HL-60/S4 treated with phorbol 12-myristate 13-acetate at 8.2 ng/mL for 4 days and 3 days (cell line): Measurements from ENCODE around the gene ATOH7.
"Not testable (repeated sequence)": the region's sequence is repeated elsewhere in the genome, so short reads cannot be mapped to it uniquely, and the experiment has no call there.

Experiments used
- in situ Hi-C: fragments of 300-500 bp; cut with MboI; formaldehyde crosslinking; loops from 2 replicates; pipeline ENCODE4 v1.15.0; 2022; ENCODE audit warnings: low sequenced_read_pairs

The ATOH7 gene

DNA sequence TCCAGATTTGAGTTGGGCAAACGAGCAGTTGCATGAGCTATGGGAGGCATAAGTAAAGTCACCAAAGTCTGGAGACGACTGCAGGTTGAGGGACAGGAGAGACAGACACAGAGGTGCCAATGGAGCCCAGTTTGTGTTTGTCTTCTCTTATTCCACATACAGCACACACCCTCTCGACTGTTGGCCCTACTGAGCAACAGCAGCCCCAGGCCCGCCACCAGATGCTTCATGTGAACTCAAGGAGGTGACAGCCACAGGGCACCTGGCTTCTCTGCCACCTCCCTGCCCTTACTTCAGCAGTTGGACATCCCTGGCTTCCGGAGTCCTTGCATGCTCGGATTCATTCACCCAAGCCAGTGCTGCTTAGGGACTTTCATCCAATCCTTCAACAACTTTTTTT lies 6.5 kb upstream of the ATOH7 start:
- in situ Hi-C loops, result no loop called here

DNA sequence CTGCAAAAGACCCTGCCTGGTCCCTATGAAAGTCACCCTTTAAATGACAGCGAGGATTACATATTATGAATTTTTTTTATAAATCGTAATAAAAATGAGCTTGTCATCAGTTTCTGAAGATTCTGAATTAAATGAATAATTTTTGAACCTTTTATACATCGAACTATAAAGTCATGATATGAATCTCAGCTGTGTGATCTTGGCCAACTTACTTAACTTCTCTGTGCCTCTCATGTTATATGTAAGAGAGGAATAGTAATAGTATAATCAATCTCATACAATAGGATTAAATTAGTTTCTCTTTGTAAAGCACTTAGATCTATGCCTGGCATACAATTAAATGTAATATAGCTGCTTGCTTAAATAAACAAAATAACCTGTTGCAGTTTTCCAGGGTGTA lies 5.3 kb upstream of the ATOH7 start:
- in situ Hi-C loops, result no loop called here

DNA sequence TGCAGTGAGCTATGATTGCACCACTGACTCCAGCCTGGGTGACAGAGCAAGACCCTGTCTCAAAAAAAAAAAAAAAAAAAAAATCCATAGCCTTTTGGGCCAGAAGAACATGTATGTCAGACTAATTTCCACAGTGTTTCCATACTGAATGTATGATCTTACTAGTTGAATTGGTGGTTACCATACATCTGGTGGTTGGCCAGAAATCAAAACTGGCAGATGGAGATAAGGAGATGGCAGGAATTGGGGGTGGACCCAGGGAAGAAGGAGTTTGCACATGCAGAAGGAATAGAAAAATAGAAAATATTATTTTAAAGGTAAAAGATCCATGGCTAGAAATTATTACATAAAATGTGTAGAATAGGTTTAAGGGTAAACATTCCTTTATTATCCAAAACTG lies 3.7 kb upstream of the ATOH7 start:
- in situ Hi-C loops, result no loop called here

DNA sequence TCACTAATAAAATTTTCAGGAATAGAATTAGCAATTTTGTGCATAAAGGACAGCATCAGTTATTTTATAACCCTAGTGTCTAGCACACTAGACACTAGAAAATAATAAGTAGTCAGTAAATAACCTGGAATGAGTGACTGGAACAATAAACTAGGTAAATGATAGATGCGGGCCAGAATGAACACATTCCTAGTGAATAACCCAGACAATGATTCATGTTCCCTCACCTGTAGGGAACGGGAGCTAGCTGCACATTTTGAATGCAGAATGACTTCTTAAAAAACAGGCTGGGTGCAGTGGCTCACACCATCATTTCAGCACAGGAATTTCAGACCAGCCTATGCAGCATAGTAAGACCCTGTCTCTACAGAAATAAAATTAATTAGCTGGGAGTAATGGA lies 3.2 kb upstream of the ATOH7 start:
- in situ Hi-C loops, result no loop called here

DNA sequence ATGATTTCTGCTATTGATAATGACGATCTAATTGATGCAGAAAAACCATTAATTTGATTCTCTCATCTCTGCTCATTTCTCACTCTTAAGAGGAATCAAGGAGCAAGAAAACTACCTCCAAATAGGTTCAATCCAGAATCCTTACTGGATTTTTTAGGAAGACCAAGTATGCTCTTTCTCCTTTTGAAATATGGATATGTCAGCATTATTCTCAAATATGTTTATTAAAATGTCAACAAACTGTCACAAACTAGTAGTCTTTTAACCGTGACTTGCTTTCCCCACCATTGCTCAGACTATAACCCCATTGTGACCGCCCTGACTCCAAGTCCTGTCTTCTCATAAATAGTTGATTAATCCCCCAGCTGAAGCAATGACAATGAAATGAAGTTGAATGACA lies 1.1 kb upstream of the ATOH7 start:
- in situ Hi-C loops, result no loop called here

DNA sequence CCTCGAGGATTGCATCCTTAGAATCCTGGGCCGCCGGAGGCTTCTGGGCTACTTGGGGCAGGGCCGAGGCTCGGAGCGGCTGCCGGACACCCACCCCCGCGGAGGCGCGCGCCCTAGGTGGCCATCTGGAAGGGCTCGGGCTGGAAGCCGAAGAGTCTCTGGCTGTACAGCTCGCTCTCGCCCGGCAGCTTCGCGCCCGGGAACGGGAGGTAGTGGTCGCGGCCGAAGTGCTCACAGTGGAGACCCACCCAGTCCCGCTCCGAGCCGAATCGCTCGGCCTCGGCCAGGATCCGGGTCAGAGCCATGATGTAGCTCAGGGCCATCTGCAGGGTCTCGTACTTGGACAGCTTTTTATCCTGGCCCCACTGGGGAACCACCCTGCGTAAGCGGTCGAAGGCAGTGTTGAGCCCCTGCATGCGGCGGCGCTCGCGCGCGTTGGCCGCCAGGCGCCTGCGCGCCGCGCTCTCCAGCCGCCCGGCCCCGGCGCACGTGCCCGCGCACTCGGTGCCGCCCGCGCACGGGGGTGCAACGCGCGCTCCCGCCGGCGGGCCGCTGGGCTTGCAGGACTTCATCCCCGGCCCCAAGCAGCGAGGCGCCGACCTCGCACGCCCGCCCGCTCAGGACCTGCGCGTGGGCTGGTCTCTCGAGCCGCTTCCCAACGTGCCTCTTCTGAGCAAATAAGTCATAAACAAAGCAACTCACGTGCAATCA lies 652 bp downstream of the ATOH7 start:
- in situ Hi-C loops, result no loop called here

DNA sequence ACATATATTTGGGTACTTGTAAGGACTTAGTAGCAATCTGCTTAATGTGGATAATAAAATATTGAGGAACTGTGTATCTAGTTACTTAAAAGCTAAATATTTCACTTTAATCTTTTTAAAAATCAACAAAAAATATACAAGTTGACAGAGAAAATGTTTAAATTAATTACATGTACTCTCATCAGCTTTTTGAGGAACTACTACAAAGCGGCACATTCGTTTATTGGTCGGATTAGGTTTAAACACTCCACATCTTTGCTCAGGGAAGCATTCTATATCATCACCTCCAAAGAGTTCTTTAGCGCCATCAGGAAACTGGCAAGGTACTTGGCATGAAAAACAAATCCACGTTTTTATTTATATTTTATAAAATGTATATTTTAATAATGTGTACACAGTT lies 1.6 kb downstream of the ATOH7 start:
- in situ Hi-C loops, result no loop called here

DNA sequence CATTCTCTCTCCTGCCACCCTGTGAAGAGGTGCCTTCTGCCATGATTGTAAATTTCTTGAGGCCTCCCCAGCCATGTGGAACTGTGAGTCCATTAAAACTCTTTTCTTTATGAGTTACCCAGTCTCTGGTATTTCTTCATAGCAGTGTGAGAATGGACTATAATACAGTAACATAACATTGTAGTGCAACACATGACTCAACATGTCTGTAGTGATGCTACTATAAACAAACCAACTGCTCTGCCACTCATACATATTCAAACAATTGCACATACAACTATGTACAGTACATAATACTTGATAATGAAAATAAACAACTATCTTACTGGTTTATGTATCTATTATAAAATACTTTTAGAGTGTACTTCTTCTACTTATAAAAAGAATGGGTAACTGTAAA lies 7.1 kb downstream of the ATOH7 start:
- in situ Hi-C loops, result no loop called here

DNA sequence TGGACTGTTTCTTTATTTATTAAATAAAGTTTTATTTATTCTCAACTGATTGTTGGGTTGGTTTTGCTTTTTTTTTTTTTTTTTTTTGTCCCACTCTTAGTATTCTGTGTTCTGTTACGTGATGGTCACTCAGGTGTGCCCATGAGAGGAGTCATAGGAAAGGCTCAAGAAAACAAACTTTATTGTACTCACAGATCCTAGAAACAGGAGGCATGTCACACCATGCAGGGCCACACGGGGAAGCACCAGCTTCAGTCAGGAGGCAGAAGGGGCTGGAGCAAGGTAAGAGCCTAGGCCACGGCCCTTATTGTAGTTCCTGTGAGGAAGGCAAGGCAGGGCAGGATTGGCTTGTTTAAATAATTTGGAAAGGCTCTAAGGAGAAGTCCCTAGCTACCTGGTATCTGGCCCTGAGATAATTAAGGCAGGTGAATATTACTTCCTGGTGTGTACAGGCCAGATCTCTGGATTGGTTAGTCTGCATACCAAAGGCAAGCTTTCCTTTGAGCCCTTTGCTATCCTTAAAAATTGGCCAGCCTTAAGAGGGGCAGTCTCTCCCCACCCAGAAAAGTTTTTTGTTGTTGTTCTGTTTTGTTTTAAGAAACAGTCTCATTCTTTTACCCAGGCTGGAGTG lies 8.3 kb downstream of the ATOH7 start:
- in situ Hi-C loops, result no loop called here

DNA sequence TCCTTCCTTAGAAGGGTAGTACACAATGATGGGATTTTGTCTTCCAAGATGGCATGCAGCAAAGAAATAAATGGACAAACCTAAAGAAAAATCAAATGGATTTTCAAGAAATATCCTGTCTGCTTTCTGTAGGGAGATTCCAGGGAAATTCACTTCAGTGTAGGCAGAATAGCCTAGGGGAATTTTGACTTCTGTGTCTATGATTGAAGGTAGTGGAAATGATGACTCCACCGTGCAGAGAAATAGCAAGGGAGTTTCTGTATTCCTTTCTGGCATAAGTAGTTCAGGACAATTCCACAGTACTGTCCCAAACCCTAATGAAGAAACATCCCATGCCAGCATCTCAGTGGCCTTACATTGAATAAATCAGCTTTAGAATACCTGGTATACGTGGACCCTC lies 9.5 kb downstream of the ATOH7 start:
- in situ Hi-C loops, result no loop called here

DNA sequence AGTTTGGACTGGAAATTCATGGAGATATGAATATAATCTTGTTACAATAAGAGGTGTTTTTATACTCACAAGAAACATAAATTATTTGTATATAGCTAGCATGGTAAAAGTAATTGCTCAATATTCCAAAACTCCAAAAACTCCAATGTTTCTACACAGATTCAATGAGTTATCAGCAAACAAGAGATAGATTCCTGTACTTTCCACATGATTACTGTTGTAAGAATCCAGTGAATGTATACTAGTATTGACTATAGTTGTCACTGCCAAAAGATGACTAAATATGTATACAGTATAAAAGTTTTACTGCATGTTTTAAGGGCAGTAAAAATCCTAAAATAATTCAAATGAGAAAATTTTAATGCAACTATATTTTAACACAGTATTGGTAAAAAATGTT lies 10.7 kb downstream of the ATOH7 start:
- in situ Hi-C loops, result no loop called here

DNA sequence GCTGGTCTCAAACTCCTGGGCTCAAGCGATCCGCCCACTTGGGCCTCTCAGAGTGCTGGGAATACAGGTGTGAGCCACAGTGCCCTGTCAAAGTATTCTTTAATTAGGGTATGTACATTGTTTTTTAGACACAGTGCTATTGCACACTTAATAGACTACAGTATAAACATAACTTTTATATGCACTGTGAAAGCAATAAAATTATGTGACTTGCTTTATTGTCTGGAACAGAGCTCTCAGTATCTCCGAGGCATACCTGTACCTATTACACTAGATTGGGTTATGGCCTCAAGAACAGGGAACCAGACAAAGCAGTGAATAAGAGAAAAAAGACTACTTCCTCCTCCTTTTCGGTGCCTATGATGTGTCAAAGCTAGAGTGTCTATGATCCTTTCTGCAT lies 13.1 kb downstream of the ATOH7 start:
- in situ Hi-C loops, result no loop called here

DNA sequence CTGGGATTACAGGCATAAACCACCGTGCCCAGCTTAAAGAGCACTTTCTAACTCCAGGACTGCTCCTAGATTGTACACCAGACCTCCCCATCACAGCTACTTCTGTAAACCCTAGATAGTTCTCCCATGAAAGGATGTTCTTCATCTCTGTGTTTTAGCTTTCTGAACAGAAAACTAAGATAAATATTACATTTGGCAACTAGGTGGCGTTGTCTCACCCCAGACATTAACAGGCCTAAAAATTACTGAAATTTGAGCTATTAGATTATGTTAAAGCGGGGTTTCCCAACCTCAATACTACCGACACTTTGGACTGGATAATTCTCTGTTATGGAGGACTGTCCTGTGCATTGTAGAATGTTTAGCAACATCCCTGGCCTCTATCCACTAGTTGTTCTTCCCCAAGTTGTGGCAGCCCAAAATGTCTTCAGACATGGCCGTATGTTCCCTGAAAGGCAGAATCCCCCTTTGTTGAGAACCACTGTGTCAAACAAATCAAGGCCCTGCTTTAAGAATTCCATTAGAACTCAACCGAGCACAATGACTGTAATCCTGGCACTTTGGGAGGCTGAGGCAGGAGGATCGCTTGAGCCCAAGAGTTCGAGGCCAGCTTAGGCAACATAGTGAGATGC lies 19.1 kb downstream of the ATOH7 start:
- in situ Hi-C loops, result no loop called here

DNA sequence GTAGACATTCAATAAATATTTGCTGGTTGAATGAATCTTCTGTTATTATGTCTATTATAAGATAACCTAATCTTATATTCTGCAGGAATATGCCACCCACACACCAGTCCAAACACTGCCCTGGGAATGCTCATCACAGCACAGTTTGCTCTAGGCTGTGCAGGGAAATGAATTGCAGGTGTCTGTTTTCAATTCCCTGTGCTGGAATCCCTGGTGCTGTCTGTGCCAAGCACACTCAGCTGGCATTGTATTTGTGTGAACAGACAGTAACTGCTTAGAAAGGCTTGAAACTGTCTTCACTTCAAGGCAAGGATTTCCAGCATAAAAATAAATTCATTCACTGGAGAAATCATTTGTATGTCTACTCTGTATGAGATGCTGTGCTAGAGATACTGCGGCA lies 20.2 kb downstream of the ATOH7 start:
- in situ Hi-C loops, result no loop called here

DNA sequence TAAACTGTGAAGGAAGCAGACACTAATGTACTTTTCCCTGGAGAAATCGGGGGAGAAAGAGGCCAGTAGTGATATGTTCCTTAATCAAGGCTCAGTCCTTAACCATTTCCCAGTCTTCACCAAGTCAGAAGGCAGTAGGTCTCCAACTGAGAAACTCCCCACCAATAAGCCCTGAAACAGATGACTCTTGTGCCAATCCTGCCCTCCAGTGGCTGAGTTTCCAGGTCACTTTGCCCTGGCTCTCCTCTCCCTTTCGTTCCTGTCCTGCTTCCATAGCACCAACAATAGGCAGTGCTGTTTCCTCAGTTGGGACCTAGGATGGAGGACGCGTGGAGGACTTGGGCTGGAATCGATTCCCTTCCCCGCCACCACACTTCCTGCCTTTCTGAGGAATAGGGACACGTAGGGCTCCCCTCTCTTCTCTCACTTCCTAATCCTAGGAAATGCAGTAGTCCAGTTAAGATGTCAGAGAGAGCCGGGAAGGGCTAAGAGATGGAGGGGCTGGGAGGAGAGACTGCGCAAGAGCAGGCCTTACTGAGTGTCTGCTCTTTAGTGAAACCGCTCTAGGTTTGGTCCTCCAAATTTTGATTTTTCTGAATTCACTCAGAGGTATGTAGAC lies 23.4 kb downstream of the ATOH7 start:
- in situ Hi-C loops, result no loop called here

DNA sequence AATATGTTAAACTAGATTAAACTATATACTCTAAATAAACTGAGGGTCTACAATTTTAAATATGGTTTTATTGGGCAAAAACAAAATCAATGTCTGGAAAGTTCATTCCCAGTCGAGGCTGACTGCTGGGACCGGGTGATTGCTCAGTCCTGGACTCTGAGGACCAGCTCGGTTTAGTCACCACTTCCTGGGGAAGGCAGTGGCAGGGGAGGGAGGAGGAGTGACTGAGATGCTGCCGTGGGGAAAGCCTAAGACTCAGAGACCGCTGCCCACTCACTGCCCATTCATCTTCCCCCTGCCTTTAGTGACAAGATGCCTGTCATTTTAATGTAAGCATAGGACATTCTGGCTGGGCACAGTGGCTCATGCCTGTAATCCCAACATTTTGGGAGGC lies 29.0 kb downstream of the ATOH7 start:
- in situ Hi-C loops, result no loop called here

DNA sequence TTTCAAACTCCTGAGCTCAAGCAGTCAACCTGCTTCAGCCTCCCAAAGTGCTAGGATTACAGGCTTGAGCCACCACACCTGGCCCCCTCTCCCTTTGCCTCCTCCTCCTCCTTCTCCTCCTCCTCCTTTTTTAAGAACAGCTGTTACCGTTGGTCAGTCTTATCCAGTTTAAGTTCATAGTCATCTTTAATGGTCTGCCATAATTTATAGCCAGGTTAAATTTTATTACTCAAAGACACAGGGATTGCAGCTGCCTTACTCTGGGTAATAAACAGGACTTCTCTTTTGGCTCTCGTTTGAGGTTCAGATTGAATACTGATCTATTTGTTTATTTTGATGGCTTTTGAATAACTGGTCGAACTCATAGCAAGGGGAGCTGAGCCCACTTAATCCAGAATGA lies 35.2 kb downstream of the ATOH7 start:
- in situ Hi-C loops, result no loop called here

DNA sequence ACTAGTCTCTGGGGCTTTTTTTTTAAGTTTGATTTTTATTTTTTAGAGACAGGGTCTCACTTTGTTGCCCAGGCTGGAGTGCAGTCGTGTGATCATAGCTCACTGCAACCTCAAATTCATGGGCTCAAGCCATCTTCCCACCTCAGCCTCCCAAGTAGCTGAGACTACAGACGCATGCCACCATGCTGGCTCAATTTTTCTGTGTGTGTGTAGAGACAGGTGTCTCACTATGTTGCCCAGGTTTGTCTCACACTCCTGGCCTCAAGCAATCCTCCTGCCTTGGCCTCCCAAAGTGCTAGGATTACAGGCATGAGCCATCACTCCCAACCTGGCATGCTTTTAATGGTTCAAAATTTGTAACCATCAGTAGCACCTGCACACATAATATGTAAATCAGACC lies 36.1 kb downstream of the ATOH7 start:
- in situ Hi-C loops, result not testable (repeated sequence)

DNA sequence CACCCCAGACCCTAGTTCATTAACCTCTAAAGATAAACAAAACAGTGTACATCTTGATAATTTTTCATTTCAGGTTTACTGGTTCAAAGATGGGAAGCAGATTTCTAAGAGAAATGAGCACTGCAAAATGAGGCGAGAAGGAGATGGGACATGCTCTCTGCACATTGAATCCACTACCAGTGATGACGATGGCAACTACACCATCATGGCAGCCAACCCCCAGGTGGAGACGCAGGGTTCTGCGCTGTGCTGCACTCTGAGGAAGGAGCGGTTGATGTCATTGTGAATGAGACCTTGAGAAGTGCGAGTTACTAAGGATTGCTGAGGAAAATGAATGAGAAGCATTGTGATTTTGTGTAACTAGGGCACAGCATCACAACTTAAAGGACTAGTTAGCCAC lies 37.6 kb downstream of the ATOH7 start:
- in situ Hi-C loops, result no loop called here

DNA sequence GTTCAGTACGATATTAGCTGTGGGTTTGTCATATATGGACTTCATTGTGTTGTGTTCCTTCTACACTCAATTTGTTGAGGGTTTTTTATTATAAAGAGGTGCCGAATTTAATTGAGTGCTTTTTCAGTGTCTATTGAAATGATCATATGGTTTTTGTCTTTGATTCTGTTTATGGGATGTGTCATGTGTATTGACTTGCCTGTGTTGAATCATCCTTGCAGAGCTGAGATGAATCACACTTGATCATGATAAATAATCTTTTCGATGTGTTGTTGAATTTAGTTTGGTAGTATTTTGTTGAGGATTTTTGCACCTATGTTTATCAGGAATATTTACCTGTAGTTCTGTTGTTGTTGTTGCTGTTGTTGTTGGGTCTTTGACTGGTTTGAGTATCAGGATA lies 39.8 kb downstream of the ATOH7 start:
- in situ Hi-C loops, result no loop called here

DNA sequence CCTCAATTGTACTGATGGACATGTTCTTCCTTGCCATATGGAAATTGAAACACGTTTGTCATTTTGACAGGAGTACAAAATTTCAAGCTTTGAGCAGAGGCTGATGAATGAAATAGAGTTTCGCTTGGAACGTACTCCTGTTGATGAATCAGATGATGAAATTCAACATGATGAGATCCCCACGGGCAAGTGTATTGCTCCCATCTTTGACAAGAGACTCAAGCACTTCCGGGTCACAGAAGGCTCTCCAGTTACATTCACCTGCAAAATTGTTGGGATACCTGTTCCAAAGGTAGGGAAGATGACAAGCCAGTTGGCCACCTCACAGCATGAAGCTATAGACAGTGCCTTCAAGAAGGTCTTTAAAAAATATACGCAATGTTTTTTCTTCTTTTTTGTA lies 43.1 kb downstream of the ATOH7 start:
- in situ Hi-C loops, result no loop called here

DNA sequence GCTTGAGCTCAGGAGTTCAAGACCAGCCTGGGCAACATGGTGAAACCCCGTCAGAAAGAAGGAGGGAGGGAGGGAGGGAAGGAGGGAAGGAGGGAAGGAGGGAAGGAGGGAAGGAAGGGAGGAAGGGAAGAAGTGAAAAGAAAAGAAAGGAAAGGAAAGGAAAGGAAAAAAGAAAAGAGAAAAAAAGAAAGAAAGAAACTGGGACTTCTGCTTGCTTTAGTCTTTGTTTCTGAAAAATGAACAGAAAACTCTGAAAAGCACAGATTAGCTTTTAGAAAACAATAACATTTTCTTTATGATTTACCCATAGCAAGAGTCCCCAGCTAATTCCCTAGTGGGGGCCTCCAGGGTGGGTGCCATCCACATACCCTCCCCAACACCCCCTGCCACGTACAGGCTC lies 46.8 kb downstream of the ATOH7 start:
- in situ Hi-C loops, result no loop called here
